Thoracic aorta (tissue), 2 donors: ENCODE measurements around the gene MYO9A. TPM values are rescaled to one million over a fixed set of nuclear protein-coding genes. Genes with fewer than 3 reads are reported as not detected.
"Not testable (repeated sequence)": the region's sequence is repeated elsewhere in the genome, so short reads cannot be mapped to it uniquely, and the experiment has no call there.

Experiments used
- ATAC-seq: fragments of 150-250 bp; one replicate; pipeline ENCODE4 v1.8.0; 2017; ENCODE audit warnings: low read depth; ENCODE audit not compliant: insufficient number of reproducible peaks, low FRiP score
- DNase-seq: peaks from one replicate; pipeline ENCODE4 v3.0.0-alpha.2; 2020; ENCODE audit warnings: low spot score
- H3K27ac ChIP-seq, 2 donors: fragments of 200-600 bp; sonication (generic); 1 replicate in 1 of 2; 2 replicates in 1 of 2; pipeline ENCODE4 v1.5.1; 2016; ENCODE audit warnings: mild to moderate bottlenecking in 2 of 2, moderate library complexity in 2 of 2
- H3K27me3 ChIP-seq: fragments of 200-600 bp; sonication (generic); replicated peaks from 2 replicates; pipeline ENCODE4 v1.6.0; 2016; ENCODE audit warnings: mild to moderate bottlenecking; ENCODE audit not compliant: insufficient read depth
- H3K36me3 ChIP-seq: fragments of 200-600 bp; sonication (generic); one replicate; pipeline ENCODE4 v1.5.1; 2016
- H3K4me1 ChIP-seq, 2 donors: fragments of 200-600 bp; sonication (generic); 1 replicate in 1 of 2; 2 replicates in 1 of 2; pipeline versions ENCODE4 v1.5.1 to v1.6.0; 2016; ENCODE audit warnings: low read depth in 2 of 2, mild to moderate bottlenecking in 1 of 2; ENCODE audit not compliant: control insufficient read depth in 1 of 2
- H3K4me3 ChIP-seq: fragments of 200-600 bp; sonication (generic); 2 replicates; pipeline ENCODE4 v1.5.1; 2016; ENCODE audit warnings: mild to moderate bottlenecking
- H3K9me3 ChIP-seq: fragments of 200-600 bp; sonication (generic); 2 replicates; pipeline ENCODE4 v1.5.1; 2016
- total RNA-seq, 2 donors: library from RNA; depleted of rRNA; stranded (reverse); fragments of >200 nt; gene quantifications; one replicate each; pipeline versions ENCODE4 v1.1.0 to v1.2.3, GENCODE V29; 2016
- TF ChIP-seq, protein P1 (sequence below): fragments of 200-600 bp; sonication (generic); IDR thresholded peaks from one replicate; pipeline ENCODE4 v1.5.1; 2019; ENCODE audit warnings: antibody characterized with exemption

Gene MYO9A
- total RNA-seq, 2 donors from 2014 or later, result 48.2 to 57.4 TPM

DNA sequence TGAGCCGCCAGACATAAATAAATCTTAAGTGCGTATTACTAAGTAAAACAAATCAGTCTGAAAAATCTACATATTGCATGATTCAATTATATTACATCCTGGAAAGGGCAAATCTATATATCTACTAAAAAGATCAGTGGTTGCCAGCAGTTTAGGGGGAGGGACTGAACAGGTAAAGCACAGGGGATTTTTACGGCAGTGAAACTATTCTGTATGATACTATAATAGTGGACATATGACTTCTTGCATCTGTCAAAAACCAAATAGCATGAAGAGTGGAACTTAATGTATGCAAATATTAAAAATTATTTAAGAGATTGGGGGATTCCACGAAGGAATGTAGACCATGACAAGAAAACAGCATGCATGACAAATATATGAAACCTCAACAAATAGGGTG lies 111.6 kb downstream of the MYO9A start:
- Histone ChIP-seq H3K4me3 (no peak overlapping the region), H3K27ac (no peak overlapping the region), H3K36me3 (peaks cover 7% of the 10 kb centered on the region), H3K4me1 (peaks cover 0 to 9% of the 10 kb centered on the region in 2 donors), H3K27me3 (no peaks in the 10 kb centered on the region), H3K9me3 (no peaks in the 10 kb centered on the region)
- TF ChIP-seq, protein P1, sequence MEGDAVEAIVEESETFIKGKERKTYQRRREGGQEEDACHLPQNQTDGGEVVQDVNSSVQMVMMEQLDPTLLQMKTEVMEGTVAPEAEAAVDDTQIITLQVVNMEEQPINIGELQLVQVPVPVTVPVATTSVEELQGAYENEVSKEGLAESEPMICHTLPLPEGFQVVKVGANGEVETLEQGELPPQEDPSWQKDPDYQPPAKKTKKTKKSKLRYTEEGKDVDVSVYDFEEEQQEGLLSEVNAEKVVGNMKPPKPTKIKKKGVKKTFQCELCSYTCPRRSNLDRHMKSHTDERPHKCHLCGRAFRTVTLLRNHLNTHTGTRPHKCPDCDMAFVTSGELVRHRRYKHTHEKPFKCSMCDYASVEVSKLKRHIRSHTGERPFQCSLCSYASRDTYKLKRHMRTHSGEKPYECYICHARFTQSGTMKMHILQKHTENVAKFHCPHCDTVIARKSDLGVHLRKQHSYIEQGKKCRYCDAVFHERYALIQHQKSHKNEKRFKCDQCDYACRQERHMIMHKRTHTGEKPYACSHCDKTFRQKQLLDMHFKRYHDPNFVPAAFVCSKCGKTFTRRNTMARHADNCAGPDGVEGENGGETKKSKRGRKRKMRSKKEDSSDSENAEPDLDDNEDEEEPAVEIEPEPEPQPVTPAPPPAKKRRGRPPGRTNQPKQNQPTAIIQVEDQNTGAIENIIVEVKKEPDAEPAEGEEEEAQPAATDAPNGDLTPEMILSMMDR, result no peak
- DNase-seq, result no peak
- ATAC-seq, result no peak

DNA sequence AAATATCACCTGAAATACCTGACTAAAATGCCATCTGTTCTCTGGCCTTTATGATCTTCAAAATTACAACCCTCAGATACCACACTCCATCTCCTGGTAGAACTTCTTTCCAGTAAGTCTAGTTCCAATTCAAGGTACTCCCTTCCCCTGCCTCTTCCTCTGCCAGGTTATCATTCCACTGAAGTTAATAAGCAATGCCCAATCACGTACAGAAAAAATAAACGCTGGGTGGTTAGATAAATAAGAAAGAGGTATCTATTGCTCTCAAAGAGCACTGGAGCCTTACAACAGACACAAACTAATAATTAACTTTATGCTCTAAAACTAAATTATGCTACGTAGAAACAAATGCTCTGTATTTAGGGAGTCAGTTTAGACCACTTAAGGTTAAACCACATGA lies 112.5 kb downstream of the MYO9A start:
- TF ChIP-seq, protein P1, result no peak
- H3K36me3 ChIP-seq, result peaks cover 7% of the 10 kb centered on the region
- DNase-seq, result no peak
- no peak for ATAC-seq
- H3K27ac ChIP-seq, result no peak overlapping the region
- H3K4me3 ChIP-seq, result no peak overlapping the region
- peaks cover 0 to 9% of the 10 kb centered on the region in 2 donors for H3K4me1 ChIP-seq
- H3K9me3 ChIP-seq, result no peaks in the 10 kb centered on the region
- H3K27me3 ChIP-seq, result no peaks in the 10 kb centered on the region

DNA sequence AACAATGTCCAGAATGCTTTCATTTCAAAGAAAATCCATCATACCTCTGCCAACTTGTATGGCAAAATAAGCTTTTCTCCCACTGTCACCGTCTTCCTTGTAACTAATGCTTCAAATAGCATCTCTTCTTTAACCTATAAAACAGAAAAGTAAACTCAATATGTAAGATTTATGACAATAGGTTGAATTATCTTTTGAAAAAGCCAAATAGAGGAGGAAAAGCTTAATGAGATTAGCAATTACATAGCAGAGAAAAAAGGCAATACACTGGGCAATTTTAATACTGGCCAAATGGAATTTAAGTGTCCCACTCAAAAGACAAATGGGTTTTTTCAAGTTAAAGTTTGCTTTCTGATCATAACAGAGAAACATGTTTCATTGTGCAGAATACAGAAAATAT lies 118.1 kb downstream of the MYO9A start:
- no peak for ATAC-seq
- H3K4me1 ChIP-seq, result peaks cover 0 to 2% of the 10 kb centered on the region in 2 donors
- no peaks in the 10 kb centered on the region for H3K9me3 ChIP-seq
- no peak for DNase-seq
- TF ChIP-seq, protein P1, result no peak
- H3K27ac ChIP-seq, result no peak overlapping the region
- H3K4me3 ChIP-seq, result no peak overlapping the region
- no peaks in the 10 kb centered on the region for H3K27me3 ChIP-seq
- peaks cover 2% of the 10 kb centered on the region for H3K36me3 ChIP-seq

DNA sequence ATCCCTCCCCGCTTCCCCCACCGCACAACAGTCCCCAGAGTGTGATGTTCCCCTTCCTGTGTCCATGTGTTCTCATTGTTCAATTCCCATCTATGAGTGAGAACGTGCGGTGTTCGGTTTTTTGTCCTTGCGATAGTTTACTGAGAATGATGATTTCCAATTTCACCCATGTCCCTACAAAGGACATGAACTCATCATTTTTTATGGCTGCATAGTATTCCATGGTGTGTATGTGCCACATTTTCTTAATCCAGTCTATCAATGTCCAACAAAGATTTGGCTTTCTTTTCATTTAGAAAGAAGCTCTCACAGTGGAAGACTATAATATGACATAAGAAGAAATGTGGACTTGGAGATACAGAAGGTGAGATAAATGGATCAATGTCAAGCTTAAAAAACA lies 119.2 kb downstream of the MYO9A start:
- not testable (repeated sequence) for ATAC-seq, H3K4me1 ChIP-seq

DNA sequence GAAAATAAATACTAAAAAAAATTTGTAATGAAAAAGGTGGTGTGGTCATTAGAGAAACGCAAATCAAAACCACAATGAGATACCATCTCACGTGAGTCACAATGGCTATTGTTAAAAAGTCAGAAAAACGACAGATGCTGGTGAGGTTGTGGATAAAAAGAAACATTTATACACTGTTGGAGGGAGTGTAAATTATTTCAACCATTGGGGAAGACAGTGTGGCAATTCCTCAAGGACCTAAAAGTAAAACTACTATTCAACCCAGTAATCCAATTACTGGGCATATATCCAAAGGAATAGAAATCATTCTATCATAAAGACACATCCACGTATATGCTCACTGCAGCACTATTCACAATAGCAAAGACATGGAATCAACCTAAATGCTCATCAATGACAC lies 120.3 kb downstream of the MYO9A start:
- Histone ChIP-seq H3K4me1 (no peaks in the 10 kb centered on the region), H3K27ac (no peak overlapping the region), H3K27me3 (no peaks in the 10 kb centered on the region), H3K36me3 (peaks cover 2% of the 10 kb centered on the region), H3K9me3 (no peaks in the 10 kb centered on the region), H3K4me3 (no peak overlapping the region)
- DNase-seq (no peak), ATAC-seq (no peak)
- TF ChIP-seq, protein P1, result no peak

More for the DNA sequence above, 119.2 kb downstream of the MYO9A start:
- not testable (repeated sequence) for DNase-seq, H3K27ac ChIP-seq, H3K4me3 ChIP-seq, H3K36me3 ChIP-seq, H3K9me3 ChIP-seq, H3K27me3 ChIP-seq

DNA sequence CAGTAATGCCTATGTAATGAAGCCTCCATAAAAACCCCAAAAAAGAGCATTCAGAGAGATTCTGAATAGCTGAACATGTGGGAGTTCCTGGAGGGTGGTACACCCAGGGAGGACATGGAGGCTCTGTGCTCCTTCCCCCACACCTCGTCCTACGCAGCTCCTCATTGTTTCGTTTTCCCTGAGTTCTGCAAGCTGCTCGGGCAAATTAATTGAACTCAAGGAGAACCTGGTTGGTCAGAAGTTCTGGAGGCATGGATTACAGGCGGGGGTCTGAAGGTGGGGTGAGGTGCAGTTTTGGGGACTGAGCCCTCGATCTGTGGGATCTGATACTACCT lies 142.2 kb downstream of the MYO9A start:
- H3K27ac ChIP-seq, result no peak overlapping the region
- no peaks in the 10 kb centered on the region for H3K27me3 ChIP-seq
- no peak for ATAC-seq
- TF ChIP-seq, protein P1, result no peak
- no peak for DNase-seq
- H3K4me3 ChIP-seq, result no peak overlapping the region
- no peaks in the 10 kb centered on the region for H3K36me3 ChIP-seq
- H3K9me3 ChIP-seq, result no peaks in the 10 kb centered on the region
- no peaks in the 10 kb centered on the region for H3K4me1 ChIP-seq
